Gastroesophageal sphincter (tissue), 3 donors: ENCODE measurements around the gene GREM1.

Experiments used
- CTCF ChIP-seq, 4 experiments: fragments of 200-600 bp in 2 of 4; fragments of 450-650 bp in 2 of 4; sonication (generic) in 1 of 4; IDR thresholded peaks; one replicate each; pipeline ENCODE4 v1.5.1; 2017 to 2019; ENCODE audit warnings: antibody characterized with exemption in 4 of 4, mild to moderate bottlenecking in 2 of 4, moderate library complexity in 2 of 4
- EP300 ChIP-seq: sonication (generic); formaldehyde crosslinking; IDR thresholded peaks from one replicate; pipeline ENCODE4 v1.6.1; 2017; ENCODE audit warnings: antibody characterized with exemption, mild to moderate bottlenecking
- POLR2A ChIP-seq, 2 donors: fragments of 450-650 bp; IDR thresholded peaks; one replicate each; pipeline ENCODE4 v1.6.1; 2017; ENCODE audit warnings: antibody characterized with exemption in 2 of 2, mild to moderate bottlenecking in 2 of 2, moderate library complexity in 1 of 2

- TF ChIP-seq CTCF (IDR thresholded peaks at IDR 0.05) (no peak), POLR2A (IDR thresholded peaks at IDR 0.05) (no peak), EP300 (no peak)
Measured at GRCh38 chr15:32715276-32715675, 2.5 kb upstream of the GREM1 start.
